Fibroblast of upper back skin (primary cell): ENCODE measurements around the gene TEPSIN.
A peak's percentile ranks its signal among the peaks of the same experiment; 100 is the strongest.

Experiments used
- DNase-seq: peaks from one replicate; pipeline ENCODE4 v3.0.0-alpha.2; 2013

TEPSIN gene, protein sequence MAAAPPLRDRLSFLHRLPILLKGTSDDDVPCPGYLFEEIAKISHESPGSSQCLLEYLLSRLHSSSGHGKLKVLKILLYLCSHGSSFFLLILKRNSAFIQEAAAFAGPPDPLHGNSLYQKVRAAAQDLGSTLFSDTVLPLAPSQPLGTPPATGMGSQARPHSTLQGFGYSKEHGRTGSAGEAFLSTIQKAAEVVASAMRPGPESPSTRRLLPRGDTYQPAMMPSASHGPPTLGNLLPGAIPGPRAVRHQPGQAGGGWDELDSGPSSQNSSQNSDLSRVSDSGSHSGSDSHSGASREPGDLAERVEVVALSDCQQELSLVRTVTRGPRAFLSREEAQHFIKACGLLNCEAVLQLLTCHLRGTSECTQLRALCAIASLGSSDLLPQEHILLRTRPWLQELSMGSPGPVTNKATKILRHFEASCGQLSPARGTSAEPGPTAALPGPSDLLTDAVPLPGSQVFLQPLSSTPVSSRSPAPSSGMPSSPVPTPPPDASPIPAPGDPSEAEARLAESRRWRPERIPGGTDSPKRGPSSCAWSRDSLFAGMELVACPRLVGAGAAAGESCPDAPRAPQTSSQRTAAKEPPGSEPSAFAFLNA

DNA sequence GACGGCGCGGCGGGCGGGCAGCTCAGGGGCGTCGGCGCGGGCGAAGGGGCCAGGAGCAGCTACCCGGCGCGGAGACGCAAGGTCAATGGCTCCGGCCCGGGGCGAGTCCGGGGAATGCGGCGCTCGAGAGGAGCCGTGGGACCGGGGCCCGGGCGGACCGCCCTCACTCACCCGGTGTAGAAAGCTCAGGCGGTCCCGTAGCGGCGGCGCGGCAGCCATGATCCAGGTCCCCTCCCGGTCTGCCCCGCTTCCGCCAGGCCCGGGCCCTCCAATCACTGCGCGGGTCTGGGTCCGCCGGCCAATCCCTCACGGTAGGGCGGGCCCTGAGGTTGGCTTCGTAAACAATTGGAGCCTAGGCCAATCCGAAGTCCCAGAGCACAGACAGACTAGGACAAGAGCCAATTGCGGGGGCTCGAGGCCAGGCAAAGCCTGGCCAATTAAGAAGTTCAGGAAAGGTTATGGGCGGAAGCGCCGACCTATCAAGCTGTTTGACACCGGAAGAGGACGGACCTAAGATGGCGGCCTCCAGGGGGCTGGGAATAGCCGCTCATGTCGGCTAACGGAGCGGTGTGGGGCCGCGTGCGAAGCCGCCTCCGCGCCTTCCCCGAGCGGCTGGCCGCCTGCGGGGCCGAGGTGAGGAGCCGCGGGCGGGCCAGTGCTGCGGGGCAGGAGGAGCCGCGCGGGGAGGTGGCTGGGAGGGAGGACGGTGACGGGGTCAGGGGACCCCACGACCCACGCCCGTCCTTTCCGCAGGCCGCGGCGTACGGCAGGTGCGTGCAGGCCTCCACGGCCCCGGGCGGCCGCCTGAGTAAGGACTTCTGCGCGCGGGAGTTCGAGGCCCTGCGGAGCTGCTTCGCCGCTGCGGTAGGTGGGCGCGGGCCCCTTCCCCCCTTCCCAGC, at the start of gene TEPSIN, which contains the start of gene NDUFAF8:
Gene TEPSIN (minus strand): TSS at position 241 of the 899 bp plus-strand sequence. CDS start 22 bp downstream, at position 219.
Gene NDUFAF8 (plus strand): TSS at position 504 of the 899 bp plus-strand sequence. CDS start 46 bp downstream, at position 550.
- peak; percentile 100 for DNase-seq

DNA sequence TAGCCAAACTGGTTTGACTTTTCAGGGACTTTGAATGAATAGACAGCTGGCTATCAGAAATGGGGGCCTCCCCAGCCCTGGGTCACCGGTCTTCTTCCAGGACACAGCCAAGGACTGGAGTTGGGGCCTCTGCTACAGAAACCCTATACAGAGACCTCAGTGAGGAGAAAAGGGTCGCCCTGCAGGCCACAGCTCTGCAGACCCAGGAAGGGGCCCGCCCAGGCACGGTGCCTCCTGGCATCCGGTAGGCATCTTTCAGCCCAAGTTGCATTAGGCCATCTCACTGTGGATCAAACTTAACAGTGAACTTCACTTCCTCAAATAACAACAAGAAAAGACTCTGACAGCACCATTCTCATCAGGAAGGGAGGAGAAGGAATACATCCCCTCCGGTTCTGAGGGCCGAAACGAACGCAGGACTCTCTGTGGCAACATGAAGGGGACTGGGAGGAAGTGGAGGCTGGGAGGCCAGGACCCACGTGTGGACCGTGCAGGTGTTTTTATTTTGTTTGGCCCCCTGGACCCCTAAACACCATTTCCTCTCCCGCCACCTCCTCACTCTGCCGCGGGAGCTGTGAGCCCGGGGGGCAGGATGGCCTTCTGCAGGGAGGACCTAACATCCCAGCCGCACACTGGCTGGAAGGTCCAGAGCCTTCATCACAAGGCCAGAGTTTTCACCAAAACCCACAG, 49.0 kb upstream of the TEPSIN start:
- DNase-seq, result no peak

DNA sequence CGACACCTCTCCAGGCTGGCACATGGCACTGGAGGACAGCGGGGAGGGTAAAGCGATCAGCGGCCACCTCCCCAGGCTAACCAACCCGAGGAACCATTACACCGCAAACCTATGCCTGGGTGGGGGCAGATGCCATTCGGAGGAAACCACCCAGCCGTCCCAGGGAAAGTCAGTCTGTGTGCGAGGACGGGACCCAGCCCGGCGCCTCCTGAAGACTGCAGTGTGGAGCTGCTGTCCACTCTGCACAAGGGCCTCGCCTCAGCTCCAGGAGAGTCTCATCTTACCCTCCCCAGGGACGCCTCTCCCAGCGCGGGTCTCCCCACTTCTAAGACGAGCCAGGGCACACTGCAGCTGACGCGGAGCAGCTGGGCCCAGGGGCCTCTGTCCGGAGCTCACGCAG, 48.3 kb upstream of the TEPSIN start:
- no peak for DNase-seq

DNA sequence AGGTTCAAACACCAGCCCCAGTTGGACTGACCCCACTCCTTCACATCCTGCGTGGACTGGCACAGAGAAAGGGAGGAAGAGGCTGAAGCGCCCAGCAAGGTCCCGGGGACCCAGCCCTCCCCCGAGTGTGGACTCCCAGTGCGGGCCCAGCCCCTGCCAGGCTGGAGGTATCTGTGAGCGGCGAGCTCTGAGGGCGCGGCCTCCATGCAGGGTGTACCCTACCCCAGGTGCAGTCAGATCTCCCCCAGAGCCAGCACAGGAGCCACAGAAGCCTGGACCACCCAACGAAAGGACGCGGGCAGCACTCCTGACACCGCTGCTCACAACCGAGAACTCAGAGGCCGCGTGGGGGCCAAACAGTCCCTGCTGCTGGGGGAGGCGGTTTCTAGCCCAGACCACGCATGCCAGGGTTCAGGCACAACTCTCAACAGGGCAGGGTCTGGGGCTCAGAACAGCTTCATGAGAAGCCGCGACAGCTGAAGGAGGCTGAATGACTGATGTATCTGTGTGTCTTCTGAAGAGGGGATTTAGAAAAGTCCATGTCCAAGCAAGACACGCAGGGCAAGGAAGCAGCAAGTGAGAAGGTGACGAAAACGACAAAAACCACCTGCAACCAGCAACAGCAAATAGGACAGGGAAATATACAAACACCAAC, 47.8 kb upstream of the TEPSIN start:
- DNase-seq, result no peak

DNA sequence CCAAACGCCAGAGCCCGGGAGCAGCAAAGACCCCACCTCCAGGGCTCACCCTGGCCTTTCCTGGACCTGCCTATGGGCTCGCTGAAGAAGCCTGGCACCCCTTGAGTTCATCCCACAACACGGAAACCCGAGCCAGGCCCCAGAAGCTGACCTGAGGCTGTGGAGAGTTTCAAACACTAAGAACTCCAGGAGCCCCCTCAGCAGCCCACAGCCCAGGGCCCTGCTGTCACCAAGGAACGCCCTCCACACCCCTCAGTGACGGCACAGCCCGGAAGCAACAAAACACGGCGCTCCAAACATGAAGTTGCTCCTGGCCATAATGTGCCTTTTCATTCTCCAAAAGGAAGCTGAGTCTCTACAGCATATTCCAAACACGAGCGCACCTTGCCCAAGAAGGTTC, 47.0 kb upstream of the TEPSIN start:
- DNase-seq, result no peak

DNA sequence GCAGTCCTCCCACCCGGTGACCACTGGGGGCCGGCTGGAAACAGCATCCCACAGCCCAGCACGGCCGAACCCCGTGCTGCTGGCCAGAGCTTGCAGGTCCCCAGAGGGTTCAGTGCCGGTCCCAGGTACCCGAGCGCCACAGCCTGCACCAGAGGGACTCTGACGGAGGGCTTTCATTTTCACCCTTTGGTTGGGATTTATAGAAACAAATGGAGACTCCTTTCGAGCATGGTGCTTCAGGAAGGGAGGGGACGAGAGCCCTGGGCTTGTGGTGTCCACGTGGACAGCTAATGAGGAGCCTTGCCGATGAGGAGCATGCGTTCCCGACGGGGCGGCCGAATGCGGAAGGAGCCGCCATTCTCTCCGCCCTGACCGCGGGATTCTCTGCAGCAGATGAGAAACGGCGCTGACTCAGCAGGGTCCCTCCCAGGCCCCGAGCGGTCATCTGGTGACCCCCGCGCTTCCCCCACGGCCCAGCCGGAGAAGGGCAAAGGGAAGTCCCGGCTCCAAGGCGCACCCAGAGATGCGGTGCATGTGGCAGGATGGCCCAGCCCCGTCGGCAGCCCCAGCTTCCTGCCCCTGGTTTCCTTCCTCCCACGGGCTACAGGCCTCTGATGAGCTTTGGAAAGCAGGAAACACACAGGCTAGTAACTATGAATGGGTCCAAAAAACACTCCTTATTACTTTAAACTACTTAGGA, 46.5 kb upstream of the TEPSIN start:
- peak; percentile 33 for DNase-seq

DNA sequence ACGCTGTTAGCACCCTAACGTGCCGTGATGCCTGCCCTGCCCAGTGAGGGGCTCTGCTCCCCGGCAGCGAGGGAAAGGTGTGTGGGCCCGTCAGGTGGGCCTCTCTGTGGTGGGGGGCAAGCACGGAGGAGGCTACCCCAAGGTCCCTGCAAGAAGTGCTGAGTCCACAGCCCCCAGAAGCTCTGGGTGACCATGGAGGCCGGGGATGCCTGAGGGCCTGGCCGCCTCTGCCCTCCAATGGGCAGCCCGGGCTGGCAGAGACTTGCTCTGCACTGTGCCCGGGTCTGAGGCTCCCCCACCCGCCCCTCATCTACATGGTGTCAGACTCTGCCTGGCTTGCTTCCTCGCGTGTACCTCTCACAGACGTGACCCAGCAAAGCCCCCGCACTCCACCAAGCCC, 44.0 kb upstream of the TEPSIN start:
- no peak for DNase-seq

DNA sequence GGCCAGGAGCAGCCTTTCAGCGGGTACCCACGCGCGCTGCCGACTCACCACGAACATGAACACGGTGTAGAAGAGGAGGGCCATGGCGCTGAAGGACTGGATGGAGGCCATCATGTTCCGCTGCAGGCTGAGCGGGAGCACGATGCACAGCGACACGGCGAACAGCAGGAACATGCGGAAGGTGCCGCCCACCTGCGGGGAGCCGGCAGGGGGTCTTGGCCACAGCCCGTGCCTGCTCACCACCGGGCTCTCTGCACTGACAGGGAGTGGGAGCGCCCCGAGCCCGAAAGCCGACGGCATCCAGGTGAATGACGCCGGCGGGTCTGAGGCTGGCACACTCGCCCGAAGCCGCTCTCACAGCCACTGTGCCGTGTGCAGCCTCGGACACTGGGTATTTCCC, 43.3 kb upstream of the TEPSIN start:
- DNase-seq, result no peak

DNA sequence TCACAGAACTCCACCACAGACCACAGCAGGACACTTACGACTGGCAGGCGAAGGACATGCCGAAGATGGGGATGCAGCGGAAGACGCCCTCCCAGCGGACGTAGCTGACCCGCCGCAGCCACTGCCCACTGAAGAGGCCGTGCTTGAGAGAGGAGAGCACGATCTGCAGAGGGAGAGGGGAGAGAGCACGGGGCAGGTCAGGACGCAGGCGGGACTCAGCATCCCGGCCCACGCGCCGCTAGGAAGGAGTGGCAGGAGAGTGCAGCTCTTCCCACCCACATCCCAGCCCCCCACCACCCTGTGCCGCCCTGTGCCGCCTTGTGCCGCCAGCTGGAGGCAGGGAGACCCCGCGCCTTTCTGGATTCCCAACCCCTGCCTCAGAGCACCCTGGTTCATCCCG, 41.7 kb upstream of the TEPSIN start:
- no peak for DNase-seq

DNA sequence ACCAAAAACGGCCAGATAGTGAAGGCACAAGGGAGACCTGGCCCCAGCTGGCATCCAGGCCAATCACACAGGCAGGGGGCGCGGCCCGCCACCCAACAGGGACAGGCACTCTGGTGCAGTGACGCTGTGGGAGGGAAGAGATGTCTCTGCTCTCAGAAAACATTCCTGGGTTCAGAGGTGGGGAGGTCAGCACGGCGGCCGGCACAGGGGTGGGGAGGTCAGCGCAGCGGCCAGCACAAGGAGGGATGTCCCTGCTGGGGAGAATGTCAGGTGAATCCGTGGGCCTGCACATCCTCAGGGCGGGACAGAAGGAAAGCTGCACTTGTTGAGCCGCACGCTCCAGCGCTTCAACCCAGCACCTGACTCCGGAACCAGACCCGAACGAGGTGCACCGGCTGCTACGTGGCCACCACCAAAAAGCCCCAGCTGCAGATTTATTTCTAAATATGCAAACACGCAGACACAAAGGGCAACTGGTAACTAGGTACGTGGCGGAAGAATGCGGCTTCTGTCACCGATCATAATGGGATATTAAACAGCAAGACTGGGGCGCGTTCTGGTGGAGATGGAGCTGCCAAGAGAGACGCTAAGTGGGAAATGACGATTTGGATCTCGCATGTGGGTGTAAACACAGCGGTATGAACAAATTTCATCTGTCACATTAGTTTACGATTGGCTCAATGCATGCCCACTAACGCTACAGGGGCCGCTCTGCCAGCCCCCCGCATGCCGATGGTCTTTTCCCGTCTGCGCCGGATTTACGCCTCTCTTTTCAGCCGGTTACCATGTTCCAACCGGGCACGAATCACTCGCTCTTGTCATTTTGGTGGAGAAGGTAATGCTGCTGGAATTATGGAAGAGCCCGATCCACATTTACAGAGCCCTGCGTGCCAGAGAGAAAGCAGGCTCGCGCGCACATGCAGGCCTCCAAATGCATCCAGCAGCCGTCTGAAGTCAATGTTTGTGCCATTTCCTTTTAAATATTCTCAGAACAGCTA, 40.7 kb upstream of the TEPSIN start:
- DNase-seq, result no peak

DNA sequence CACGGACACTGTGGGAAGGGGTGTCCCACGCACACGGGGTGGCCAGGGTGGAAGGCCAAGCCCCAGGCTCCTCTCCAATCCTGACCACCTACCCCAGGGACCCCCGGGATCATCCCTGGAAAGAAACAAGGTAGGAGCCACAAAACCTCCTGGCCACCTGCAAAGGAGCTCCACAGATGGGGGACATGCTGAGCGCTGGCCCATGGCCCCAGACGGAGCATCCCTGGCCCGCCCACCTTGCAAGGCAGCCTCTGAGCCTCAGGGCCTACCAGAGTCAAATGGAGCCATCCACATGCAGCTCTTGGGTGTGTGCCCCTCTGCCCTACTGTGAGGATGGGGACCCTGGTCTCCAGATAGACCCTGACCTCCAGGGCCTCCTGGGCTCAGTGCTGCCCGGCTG, 40.0 kb upstream of the TEPSIN start:
- DNase-seq, result no peak

DNA sequence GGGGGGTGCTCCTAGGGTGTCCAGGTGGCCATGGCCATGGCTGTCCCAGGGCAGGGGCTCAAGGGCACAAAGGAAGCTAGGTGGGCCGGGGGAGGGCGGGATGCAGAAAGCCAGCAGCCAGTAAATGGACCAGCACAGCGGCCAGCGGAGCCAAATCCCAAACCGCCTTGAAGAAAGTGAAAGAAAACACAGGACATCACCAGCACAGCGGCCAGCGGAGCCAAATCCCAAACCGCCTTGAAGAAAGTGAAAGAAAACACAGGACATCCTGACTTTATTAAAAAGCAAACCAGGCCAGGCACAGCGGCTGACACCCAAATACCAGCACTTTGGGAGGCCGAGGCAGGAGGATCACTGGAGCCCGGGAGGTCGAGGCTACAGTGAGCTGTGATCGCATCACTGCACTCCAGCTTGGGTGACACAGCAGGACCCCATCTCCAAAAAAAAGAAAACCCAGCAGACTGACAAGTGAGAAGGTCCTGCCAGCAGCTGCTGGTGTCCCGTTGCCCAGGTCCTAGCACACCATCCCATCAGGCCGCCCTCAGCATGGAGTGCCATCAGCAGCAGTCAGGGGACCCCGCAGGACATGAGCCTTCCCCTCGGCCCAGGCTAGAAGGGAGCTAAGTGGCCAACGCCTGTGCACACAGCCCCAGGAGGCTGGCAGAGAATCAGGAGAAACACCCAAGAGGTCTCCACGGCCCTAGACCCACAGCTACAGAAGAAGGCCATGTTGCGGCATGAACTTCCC, 39.3 kb upstream of the TEPSIN start:
- DNase-seq, result no peak

DNA sequence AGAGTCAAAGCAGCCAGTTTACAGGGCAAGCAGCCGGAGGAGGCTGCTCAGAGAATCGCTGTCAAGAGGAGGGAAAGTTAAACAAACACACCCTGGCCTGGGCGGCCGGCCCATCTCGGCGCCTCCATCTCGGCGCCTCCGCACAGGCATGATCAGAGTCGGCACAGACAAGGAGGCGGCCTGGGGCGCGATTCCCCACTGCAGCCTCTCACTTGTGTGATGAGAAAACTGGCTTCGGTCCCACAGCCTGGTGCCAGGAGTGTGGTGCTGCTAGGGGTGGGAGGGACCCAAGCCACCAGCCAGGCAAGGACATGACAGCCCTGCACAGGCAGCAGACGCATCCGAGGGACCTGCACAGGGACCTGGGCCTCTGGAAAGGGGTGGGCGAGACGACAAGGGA, 38.6 kb upstream of the TEPSIN start:
- DNase-seq, result no peak

DNA sequence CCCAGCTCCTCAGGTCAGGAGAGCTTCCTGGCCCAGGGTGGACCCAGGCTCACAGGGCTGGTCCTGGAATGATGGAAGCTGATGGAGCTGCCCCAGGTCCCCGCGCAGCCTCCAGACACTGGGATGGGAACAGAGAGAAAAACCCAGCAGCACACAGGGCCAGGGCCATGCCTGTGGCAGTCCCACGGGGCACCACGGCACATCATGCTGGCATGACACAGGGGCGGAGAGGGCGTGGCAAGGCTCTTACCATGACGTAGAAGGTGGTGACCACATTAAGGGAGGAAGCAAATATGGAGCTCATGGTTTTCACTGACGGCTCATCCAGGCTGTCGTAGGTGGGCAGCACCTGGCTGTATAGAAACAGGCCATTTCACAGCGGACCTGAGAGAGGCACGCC, 37.9 kb upstream of the TEPSIN start:
- DNase-seq, result no peak

DNA sequence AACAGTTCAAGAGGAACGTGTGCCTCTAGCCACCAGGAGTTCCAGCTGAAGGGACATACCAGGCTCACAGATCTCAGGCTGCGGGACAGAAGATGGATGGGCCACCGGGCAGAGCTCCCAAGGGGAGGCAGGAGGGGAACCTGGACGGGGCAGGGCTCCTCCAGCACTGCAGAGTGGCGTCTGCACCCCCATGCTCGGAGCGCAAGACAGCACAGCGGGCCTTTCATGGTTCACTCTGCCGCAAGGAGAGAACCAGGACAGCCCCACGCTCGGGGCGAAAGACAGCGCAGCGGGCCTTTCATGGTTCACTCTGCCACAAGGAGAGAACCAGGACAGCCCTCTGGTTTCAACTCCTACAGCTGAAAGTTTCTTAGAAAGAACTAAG, 35.6 kb upstream of the TEPSIN start:
- DNase-seq, result no peak

DNA sequence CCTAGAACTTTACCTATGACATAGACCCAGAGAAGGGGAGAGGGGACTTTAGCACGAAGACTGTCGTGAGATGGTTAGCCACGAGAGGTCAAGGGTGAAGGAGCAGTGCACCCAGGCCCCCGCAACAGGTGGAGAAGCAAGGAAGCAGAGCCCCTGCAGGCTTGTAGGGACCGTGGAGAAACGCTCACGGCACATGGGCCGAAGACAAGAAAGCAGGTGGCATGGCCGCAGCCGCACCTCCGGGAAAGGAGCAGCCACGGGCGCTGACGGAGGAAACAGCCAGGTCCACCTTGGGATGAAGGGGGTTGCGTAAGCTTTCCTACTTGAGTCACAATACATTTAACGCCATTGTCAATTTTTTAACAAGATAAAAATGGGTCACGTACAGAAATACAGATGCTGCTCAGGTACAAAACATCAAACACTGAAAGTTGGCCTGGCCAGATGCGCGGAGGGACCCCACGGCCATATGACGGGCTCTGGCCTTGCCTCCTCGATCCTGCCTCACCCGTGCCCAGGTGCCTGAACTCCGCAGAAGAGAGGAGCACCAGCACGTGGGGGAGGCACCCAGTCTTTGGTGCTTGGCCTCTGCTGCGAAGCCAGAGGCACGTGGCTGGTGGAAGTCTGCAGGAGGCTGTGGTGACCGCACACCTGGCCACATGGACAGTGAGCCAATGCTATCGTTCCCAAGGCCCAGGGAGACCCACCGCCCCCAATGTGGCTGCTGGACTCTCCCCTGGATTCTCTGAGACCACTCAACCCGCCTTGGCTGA, 35.0 kb upstream of the TEPSIN start:
- no peak for DNase-seq

DNA sequence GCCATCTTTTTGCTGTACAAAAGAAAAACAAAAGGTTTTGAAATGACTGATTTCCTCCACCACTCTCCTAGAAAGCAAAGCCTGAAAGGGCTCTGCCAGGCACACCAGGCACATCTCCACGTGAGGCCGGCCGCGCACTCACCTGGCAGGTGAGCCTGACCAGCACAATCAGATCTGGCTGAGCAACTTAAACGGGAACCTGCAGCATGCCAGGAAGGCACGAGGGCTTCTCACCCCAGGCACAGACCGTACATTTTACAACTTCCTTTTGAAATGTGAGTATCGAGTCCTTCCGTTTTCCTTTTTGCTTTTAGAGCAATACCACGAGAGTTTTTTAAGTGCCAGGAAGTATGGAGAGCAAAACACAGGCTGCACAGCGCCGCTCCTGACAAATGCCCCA, 33.8 kb upstream of the TEPSIN start:
- DNase-seq, result no peak

DNA sequence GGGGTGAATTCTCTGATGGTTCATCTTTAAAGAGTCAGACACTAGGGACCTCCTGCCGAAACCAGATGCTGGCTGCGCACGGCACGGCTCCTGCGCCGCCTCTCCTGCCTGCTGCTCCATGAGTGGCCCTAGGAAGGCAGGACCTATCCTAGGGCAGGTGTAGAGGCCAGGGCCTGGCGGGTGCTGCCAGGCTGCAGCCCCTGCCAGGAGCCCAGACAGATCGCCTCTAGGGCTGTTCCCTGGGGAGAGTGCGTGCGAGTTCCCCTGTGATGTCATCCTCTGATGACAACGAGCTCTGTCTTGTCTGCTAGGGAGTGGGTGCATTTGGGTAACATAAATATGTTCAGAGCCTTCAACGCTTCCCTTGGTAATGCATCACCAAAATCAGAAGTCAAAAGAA, 32.4 kb upstream of the TEPSIN start:
- DNase-seq, result no peak

DNA sequence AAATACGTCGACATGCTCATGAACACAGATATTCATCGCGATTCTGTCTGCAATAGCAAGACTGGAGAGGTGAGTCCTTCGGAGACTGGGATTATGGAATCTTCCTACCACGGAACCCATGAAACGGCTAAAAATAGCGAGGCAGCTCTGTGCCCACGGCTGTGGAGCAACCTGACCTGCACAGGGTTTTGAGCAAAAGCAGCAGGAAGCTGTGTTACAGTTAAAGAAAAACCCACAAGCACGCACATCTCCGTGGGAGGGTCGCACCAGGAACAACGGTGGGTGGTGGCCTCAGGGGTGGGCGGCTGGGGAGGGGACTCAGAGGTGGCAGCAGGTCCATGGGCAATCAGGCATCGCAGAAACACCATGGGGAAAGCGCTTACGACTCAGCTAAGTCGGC, 31.4 kb upstream of the TEPSIN start:
- DNase-seq, result no peak
